Epithelial cell of proximal tubule (primary cell): ENCODE data around the gene LINGO1. TPM values are rescaled to one million over a fixed set of nuclear protein-coding genes. Genes with fewer than 3 reads are reported as not detected.

ENCODE experiments used
- DNase-seq: peaks from one replicate; pipeline ENCODE4 v3.0.0-alpha.2; 2011; ENCODE audit warnings: low read depth
- H3K4me3 ChIP-seq: 2 replicates; pipeline ENCODE4 v1.5.1; 2011; ENCODE audit warnings: low read depth, mild to moderate bottlenecking, low read length
- total RNA-seq: library from RNA; depleted of rRNA; stranded (reverse); fragments of >200 nt; gene quantifications from 2 replicates; pipeline ENCODE4 v1.2.3, GENCODE V29; 2015
- TF ChIP-seq, protein P1 (sequence below): conservative IDR thresholded peaks from 2 replicates; pipeline ENCODE4 v1.5.1; 2012; ENCODE audit warnings: low read depth, mild to moderate bottlenecking, low read length

The LINGO1 gene
- total RNA-seq, 1 donor from 2014 or later = not detected

GRCh38 chr15:77665530-77666295, 33.0 kb upstream of the LINGO1 start:
- H3K4me3 ChIP-seq = no peak overlapping the region
- no peak for DNase-seq
- TF ChIP-seq, protein P1, sequence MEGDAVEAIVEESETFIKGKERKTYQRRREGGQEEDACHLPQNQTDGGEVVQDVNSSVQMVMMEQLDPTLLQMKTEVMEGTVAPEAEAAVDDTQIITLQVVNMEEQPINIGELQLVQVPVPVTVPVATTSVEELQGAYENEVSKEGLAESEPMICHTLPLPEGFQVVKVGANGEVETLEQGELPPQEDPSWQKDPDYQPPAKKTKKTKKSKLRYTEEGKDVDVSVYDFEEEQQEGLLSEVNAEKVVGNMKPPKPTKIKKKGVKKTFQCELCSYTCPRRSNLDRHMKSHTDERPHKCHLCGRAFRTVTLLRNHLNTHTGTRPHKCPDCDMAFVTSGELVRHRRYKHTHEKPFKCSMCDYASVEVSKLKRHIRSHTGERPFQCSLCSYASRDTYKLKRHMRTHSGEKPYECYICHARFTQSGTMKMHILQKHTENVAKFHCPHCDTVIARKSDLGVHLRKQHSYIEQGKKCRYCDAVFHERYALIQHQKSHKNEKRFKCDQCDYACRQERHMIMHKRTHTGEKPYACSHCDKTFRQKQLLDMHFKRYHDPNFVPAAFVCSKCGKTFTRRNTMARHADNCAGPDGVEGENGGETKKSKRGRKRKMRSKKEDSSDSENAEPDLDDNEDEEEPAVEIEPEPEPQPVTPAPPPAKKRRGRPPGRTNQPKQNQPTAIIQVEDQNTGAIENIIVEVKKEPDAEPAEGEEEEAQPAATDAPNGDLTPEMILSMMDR = no peak

DNA sequence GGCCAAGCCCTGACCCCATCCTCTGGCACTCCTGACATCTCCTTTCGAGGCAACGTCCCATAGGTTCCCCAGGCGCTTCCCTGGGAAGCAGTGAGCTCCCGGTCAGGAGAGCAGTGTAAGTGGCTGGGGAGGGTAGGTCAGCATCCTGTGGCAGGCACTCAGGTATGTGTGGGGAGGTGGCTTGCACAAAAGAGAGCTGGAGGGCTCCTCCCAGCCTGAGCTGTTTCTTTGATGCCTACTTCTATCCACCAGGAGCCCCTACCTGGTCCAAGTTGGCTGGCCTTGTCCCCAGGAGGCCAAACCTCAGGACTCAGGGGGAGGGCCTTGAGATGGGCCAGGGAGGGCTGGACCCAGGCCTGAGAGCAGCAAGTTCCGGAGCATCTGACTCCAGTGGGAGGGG, 31.7 kb upstream of the LINGO1 start:
- H3K4me3 ChIP-seq = no peak overlapping the region
- TF ChIP-seq, protein P1 = no peak
- DNase-seq = no peak

- DNase-seq = no peak
- no peak overlapping the region for H3K4me3 ChIP-seq
- TF ChIP-seq, protein P1 = no peak
These were observed 30.5 kb upstream of the LINGO1 start for GRCh38 chr15:77663256-77663655.

DNA sequence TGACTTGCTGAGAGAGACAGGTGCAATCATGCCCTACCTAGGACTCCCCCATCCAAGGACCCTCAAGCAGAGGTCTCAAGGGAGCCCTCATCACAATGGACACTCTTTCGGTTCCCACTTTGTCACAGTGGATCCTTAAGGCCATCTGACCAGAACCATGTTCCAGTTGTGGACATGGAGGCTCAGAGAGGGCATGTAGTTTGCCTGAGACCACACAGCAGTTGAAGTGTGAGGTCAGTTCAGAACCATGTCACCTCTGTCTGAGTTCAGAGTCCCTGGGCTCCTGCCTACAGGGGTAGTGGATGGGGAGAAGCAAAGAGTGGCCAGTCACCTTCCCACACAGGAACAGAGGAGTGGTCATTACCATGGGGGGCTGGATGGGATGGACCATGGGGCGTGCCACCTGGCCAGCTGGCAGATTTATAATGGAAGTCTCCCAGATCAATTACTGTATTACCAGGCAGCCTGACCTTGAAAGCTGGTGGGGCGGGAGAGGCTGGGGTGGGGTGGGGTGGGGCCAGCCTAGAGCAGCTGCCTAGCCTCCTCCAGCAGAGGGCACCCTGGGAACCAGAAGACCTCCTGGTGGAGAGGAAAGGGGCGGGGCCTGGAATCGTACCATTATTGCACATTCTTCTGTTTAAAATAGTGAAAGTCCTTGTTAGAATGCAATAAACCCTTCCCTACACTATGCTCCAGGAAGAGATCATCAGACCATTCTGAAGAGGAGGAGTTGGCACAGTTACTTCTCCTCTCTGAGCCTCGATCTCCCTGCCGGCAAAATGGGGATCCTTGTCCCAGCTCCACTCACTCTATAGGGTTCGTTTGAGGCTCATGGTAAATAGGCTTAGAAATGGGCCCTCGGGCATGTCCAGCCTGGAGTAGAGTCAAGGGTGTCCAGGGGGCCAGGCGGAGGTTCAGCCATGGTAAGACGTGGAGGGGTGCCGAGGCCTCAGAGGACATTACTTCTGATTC, 26.9 kb upstream of the LINGO1 start:
- no peak for DNase-seq
- TF ChIP-seq, protein P1 = peak; percentile 45
- no peak overlapping the region for H3K4me3 ChIP-seq

DNA sequence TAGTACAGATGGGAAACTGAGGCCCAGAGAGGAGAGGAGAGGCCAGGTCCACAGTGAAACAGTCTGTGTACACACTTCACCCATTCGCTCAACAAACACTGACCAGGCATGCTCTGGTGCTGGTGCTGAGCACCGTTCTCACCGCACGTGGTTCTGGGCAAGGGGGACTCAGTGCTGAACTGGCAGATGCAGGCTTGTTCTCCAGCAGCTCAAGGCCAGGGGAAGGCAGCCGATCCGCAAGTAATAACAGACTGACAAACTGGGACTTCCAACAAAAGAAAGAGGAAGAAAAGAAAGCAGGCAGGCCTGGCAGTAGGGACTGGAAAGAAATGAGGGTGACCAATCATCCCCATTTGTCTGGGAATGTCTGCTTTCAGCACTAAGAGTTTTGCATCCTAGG, 25.6 kb upstream of the LINGO1 start:
- H3K4me3 ChIP-seq = no peak overlapping the region
- TF ChIP-seq, protein P1 = no peak
- DNase-seq = no peak

- TF ChIP-seq, protein P1 = no peak
- DNase-seq = no peak
- H3K4me3 ChIP-seq = no peak overlapping the region
These were observed 25.0 kb upstream of the LINGO1 start for GRCh38 chr15:77657634-77658238.
